Hematopoietic multipotent progenitor cell (in vitro differentiated cells): Measurements from ENCODE around the gene PXDN. TPM values are rescaled to one million over a fixed set of nuclear protein-coding genes. Genes with fewer than 3 reads are reported as not detected.

Experiments
- DNase-seq, 3 donors: peaks; one replicate each; pipeline ENCODE4 v3.0.0-alpha.2; 2011 to 2015; ENCODE audit warnings: low read depth in 2 of 3, low spot score in 2 of 3
- total RNA-seq: library from RNA; depleted of rRNA; stranded (reverse); fragments of >200 nt; gene quantifications from one replicate; pipeline ENCODE4 v1.2.3, GENCODE V29; 2012

The PXDN gene
- total RNA-seq, 1 donor: 6.2 TPM

DNA sequence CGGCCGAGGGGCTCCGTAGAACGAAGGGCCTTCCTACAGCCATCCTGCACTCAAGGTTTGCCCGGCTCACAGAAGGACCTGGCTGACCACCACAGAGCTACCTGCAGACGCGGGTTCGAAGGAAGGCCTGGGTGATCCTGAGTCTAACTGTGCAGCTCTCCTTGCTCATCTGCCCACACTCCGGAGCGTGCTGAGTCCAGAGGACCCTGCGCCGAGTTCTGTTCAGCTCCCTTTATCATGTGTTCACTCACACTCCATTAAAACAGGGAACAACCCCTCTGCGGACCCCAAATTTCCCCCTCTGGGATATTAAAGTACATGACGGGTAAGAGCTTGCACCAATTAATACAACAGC lies 138.3 kb downstream of the PXDN start:
- DNase-seq: no peak

DNA sequence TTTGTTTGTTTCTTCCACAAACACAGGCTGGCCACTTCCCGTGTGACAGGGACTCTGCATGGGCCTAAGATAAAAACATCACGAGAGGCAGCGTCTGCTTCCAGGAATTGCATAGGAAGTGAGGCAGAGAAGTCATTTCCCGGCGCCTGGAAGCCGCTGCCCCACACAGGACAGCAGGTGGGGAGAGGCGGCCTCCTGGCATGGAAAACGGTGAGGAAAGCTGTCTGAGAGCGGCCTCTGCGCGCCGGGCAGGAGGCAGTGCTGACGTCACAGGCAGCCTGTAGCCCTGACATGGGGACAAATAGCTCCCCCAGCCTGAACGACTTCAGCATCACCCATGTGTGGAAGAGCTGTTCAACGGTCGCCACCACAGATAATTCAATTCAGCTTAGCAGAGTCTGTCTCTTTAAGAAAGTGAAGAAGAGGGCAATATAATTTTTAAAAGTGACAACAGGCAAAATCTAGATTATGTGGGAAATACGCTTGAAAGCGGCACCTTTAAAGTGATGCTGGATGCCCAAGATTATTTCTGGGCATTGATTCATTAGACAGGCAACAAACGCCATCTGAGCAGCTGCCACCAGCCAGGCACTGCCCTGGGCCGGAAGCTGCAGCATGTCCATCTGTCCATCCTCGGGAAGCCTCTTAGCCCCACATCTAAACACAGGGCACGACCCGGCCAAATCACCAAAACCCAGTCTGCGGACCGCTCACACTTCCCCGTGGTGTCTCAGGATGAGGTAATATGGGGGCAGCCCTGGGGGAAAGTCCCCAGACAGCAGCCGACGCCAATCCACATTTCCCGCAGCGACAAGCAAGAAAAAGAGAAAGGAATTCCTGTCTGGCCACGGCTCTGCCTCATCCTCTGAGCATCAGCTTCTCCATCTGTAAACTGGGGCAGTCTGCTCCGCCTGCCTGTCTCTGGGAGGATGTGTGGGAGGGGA lies 138.9 kb downstream of the PXDN start:
- no peak for DNase-seq

GRCh38 chr2:1603521-1603920 lies 140.8 kb downstream of the PXDN start:
- DNase-seq: no peak

DNA sequence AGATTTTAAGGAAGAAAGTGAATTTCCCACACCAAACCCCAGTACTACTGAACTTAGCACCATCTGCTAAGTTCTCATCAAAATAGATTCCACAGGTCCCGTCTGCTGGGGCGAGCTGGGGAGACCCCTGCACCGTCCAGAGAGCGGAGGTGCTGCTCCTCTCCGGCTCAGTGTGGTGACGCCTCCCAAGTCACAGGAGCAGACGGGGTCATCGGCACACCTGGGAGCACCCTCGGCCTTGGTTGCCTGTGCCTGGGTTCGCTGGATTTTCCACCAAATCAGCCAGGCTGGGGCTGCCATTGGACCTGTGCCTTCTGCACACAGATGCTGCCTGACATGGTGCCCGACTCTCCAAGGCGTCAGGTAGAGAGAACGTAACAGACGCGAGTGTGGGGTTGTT lies 141.3 kb downstream of the PXDN start:
- DNase-seq: no peak

- no peak for DNase-seq
Measured at GRCh38 chr2:1602278-1603010, 141.9 kb downstream of the PXDN start.

DNA sequence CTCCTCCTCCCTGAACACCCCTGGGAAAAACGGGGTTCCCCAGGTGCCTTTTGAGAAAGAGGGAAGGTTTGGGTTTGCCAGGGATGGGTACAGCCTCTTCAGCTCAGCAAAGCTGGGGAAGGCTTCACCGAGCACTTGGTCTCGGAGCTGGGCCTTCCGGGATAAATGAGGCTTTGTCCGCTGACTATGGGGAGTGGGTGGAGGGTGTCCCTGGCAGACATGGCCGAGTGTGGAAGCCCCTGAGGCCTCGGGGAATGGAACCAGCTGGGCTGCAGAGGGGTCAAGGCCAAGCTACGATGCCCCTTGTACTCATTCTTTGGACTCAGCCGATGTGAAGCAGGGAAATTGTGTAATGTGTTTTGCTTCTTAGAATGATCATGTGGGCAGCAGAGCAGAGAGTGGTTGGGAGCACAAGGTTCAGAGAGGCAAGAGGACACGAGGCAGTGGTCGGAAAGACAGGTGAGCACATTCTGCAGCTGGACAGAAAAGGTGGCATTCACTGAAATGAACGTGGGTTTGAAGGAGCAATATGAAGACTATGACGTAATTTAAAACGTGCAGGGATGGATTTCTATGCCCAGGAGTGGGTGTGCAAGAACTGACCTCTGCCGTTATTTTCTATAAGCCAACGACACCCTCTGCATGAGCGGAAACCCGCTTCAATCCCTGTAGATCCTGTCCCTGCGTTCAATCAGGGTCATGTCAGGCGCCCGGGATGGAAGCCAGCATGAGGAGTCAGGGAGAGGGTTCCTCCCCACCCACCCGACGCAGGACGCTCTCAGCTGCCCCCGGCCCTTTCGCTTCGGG lies 142.6 kb downstream of the PXDN start:
- DNase-seq: no peak

DNA sequence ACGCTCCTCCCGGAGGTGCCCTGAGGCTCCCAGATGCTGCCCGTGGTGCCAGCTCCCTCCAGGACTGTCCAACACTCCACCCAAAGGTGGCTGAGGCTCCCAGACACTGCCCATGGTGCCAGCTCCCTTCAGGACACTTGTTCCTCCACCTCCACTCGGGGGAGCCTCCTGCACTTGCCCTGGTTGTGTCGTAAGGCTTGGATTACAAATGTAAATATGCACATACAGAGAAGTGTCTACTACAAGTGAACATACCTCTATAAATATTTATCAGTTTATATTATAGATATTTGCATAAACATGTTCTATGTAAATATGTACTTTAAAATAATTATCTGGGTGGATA lies 143.3 kb downstream of the PXDN start:
- DNase-seq: no peak

GRCh38 chr2:1600191-1601066 lies 143.9 kb downstream of the PXDN start:
- no peak for DNase-seq

DNA sequence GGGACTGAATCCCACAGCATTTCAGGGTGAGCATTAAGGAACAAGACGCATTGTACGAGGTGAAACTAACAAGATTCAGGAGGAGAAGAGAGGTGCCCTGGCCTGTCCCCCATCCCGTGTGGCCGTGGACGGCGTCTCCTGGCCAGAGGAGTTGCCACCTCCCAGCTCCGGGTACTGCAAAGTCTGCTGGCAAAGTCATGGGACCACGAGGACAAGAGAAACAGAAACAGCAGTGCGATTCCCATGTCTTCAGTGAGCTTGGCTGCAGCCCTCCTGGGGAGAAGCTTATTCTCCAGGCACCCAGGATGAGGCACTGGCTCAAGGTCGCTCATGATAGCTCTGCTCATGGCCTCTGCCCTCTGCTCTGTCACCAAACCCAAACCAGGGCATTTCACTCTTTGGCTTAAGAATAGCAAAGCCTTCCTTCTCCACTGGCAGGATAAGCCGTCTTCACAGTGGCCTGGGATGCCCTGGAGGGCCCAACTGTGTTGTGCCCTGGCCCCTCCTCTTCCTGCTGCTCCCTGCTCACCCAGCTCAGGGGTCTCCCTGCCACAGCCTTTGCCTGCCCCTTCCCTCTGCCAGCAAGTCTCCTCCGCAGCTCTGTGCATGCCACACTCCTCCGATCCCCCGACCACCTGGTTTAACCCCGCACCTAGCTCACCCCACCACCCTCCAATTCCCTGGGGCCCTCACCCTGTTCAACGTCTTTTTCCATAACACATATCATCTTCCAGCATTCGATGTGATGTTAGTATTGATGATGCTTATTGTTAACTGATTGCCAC lies 144.8 kb downstream of the PXDN start:
- DNase-seq: no peak

DNA sequence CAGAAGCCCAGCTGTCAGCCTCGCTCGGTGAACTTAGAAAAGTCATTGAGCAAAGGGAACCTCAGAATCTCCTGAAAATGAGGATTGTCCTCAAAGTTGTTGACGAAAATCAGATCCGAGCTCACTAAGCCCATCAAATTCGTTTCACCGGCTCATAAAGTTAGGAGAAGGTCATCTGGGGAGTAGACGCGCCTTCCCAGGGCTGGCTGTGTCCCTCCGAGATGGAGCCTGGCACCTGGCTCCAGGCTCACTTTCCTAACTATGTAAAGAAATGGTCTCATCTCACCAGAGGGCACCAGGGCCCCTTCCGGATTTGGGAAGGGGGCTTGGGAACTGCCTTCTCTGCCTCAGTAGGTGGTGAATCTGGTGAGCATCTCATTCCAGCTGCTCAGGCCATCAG lies 145.5 kb downstream of the PXDN start:
- DNase-seq: no peak

DNA sequence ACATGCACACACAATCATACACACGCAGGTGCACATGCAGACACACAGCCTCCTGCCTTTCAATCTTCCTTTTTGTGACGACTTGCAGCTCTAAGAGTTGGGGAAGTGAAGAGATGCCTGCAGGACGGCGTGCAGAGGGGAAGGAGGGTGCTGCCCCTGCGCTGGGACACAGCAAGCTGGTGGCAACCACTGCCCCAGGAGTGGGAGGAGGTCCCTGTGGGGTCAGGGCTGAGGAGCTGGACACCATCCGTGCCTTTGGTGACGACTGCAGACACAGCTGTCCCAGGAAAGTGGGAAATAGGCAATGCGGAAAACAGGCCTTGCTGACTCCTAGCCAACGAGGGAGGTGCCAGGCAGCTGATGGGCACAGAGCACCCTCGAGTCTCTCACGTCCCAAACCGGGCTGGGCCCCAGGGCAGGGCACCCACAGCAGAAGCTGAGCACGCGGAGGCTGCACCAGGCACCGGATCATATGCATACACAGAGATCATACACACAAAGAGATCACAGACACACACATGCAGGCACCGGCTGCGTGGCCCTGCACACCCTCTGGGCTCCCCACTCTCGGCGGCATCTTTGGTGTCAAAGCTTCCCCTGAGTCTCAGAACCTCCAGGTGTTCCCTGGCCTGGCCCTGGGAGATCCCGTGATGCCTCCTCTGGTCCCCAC lies 146.1 kb downstream of the PXDN start:
- no peak for DNase-seq

DNA sequence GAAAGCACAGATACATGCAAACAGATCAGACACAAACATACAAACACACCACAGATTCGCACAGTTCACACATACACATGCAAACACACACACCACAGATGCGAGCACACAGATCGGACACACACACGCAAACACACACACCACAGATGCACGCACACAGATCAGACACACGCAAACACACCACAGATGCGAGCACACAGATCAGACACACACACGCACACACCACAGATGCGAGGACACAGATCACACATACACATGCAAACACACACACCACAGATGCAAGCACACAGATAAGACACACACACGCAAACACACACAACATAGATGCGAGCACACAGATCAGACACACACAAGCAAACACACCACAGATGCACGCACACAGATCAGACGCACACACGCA lies 149.0 kb downstream of the PXDN start:
- DNase-seq: no peak

DNA sequence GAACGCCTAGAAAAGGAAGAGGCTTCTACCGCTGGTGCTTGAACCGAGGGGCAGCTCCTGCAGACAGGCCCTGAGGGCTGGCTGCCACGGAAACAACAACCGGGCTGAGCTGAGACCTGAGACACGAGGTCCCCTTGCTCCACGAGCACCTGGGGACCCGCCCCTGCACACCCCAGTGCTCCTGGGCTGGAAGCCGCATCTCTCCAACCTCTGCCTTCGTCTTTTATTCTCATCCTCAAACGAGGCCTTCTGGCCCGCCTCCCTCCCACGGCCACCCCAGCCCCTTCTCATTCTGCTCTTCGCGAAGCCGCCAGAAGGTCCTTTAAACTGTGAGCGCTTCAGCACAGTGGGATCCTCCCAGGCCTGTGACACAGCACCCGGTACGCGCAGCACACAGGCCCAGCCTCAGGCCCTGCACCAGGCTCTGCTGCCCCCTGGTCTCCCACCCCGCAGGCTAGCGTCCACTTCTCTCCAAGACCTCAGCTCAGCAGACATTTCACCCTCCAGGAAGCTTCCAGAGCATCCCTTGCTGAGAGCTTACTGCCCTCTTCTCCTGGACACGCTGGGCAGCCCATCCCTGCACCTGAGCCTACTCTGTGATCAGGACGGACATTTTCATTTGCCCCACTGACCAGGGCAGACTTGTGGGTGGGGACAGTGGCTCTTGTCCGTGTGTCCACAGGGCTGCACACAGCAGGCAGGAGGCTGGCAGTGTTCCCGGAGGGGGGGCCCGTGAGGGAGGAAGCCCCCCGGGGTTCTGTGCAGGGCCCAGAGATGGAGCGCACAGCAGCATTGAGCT lies 149.7 kb downstream of the PXDN start:
- no peak for DNase-seq

GRCh38 chr2:1594123-1594372 lies 150.3 kb downstream of the PXDN start:
- DNase-seq: no peak

- DNase-seq: no peak
Measured at GRCh38 chr2:1593371-1594122, 150.8 kb downstream of the PXDN start.

DNA sequence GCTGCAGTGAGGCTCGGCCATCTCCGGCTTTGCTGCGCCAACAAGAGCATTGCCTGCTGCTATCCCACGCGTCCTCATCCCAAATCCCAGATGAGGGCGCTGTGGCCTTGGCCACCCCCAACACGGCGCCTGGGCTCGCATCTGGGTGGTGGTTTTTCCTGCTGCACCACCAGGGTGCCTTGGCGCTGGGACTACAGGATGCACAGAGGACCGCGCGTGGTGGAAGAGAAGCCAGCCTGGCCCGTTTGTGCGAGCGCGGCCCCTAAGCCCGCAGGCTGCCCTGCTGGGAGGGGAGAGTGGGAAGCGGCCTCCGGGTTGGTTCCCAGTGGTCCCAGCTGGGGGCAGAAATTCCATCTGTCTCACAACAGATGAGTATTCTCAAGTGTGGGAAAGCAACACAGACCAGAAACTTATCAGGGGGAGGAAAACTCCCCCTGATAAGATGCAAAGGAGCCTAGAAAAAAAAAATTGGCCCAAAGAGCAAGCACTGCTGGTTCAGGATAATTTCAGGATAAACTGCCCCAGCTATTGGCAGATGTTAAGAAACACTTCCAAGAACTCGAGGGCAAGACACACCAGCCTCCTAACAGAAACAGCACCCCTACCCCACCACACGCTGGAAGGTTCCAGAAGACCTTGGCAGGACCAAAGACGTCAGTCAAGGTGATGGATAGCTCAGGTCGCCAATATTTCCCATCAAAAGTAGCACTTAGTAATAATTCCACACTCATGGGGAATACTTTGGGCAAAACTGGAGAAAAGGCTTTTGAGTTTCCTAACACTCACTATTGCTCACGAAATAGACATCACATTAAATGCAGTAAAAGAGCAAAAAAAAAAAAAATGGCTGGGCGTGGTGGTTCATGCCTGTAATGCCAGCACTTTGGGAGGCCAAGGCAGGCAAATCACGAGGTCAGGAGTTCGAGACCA lies 152.1 kb downstream of the PXDN start:
- DNase-seq: no peak

DNA sequence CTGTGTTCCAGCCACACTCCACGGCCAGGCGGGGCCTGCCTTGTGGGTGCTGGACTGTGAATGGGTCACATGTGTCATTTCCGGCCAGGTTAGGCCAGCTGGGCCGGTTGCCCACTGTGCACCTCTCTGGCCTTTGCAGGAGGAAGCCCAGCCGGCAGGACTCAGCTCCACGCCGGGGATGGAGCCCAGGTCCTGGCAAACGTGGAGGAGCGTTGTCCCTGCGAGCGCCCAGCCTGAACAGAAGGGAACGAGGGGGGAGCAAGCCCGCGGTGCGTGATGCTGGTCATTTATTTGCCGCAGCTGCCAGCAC lies 152.9 kb downstream of the PXDN start:
- DNase-seq: no peak
